Keratinocyte (primary cell): Measurements from ENCODE around the gene KASH5. TPM values are rescaled to one million over a fixed set of nuclear protein-coding genes. Genes with fewer than 3 reads are reported as not detected.

ENCODE experiments used
- DNase-seq: peaks from one replicate; pipeline ENCODE4 v3.0.0-alpha.2; 2011; ENCODE audit warnings: low read depth, missing footprints, low spot score
- FAIRE-seq: peaks from 2 replicates; lab custom pipeline; 2011; peaks lifted over from hg19 to GRCh38; lab: Jason Lieb, UNC
- H2AFZ ChIP-seq: 2 replicates; pipeline ENCODE4 v1.6.0; 2012; ENCODE audit warnings: low read length, control low read depth, inconsistent platforms; ENCODE audit not compliant: control insufficient read depth
- H3K27ac ChIP-seq: 2 replicates; pipeline ENCODE4 v1.5.1; 2011; ENCODE audit warnings: low read length; ENCODE audit not compliant: control insufficient read depth, insufficient read depth
- H3K27me3 ChIP-seq: 3 replicates; pipeline ENCODE4 v1.6.0; 2011; ENCODE audit warnings: low read length; ENCODE audit not compliant: control insufficient read depth, insufficient read depth; ENCODE audit errors: extremely low read depth
- H3K36me3 ChIP-seq, 2 experiments: 2 replicates in 1 of 2; 3 replicates in 1 of 2; pipeline ENCODE4 v1.5.1; 2011; ENCODE audit warnings: low read length in 2 of 2, mild to moderate bottlenecking in 1 of 2; ENCODE audit not compliant: control insufficient read depth in 2 of 2, insufficient read depth in 2 of 2; ENCODE audit errors: extremely low read depth in 1 of 2
- H3K4me1 ChIP-seq: 3 replicates; pipeline ENCODE4 v1.5.1; 2011; ENCODE audit warnings: low read length; ENCODE audit not compliant: control insufficient read depth, insufficient read depth; ENCODE audit errors: extremely low read depth
- H3K4me2 ChIP-seq: 3 replicates; pipeline ENCODE4 v1.6.0; 2011; ENCODE audit warnings: low read depth, low read length; ENCODE audit not compliant: control insufficient read depth, insufficient read depth; ENCODE audit errors: extremely low read depth
- H3K4me3 ChIP-seq, 3 experiments: fragments of 200-600 bp in 1 of 3; sonication (generic) in 1 of 3; 2 replicates in 2 of 3; 3 replicates in 1 of 3; pipeline ENCODE4 v1.5.1; 2011 to 2016; ENCODE audit warnings: low read length in 3 of 3, mild to moderate bottlenecking in 3 of 3, control low read depth in 2 of 3, inconsistent platforms in 1 of 3, low read depth in 1 of 3, mixed read lengths in 1 of 3, mixed run types in 1 of 3, moderate library complexity in 1 of 3; ENCODE audit not compliant: control insufficient read depth in 2 of 3, insufficient read depth in 2 of 3; ENCODE audit errors: extremely low read depth in 1 of 3
- H3K79me2 ChIP-seq: 2 replicates; pipeline ENCODE4 v1.6.0; 2012; ENCODE audit warnings: low read length; ENCODE audit not compliant: control insufficient read depth, insufficient read depth
- H3K9ac ChIP-seq: 3 replicates; pipeline ENCODE4 v1.6.0; 2011; ENCODE audit warnings: low read length; ENCODE audit not compliant: control insufficient read depth, insufficient read depth; ENCODE audit errors: extremely low read depth
- H3K9me1 ChIP-seq: 3 replicates; pipeline ENCODE4 v1.6.0; 2011; ENCODE audit warnings: low read length; ENCODE audit not compliant: control insufficient read depth, insufficient read depth; ENCODE audit errors: extremely low read depth
- H3K9me3 ChIP-seq: 2 replicates; pipeline ENCODE4 v1.5.1; 2012; ENCODE audit warnings: low read depth, low read length; ENCODE audit not compliant: control insufficient read depth
- H4K20me1 ChIP-seq: 3 replicates; pipeline ENCODE4 v1.6.0; 2011; ENCODE audit warnings: low read length; ENCODE audit not compliant: control insufficient read depth, insufficient read depth; ENCODE audit errors: extremely low read depth
- CTCF ChIP-seq, 3 experiments: IDR thresholded peaks in 1 of 3; conservative IDR thresholded peaks in 1 of 3; optimal IDR thresholded peaks in 1 of 3; 2 replicates in 2 of 3; 3 replicates in 1 of 3; pipeline versions ENCODE3 to v1.5.1; 2011; ENCODE audit warnings: low read length in 3 of 3, mild to moderate bottlenecking in 3 of 3, moderate library complexity in 2 of 3, control low read depth in 1 of 3, inconsistent platforms in 1 of 3; ENCODE audit not compliant: insufficient read depth in 2 of 3; ENCODE audit errors: extremely low read depth in 1 of 3
- EZH2 ChIP-seq: IDR thresholded peaks from one replicate; pipeline ENCODE4 v1.6.1; 2012; ENCODE audit warnings: inconsistent platforms, mild to moderate bottlenecking, low read length, moderate library complexity
- dilution Hi-C: fragments of 300-500 bp; cut with MboI; formaldehyde crosslinking; loops from one replicate; pipeline ENCODE4 v1.7.0; 2020; ENCODE audit warnings: low sequenced_read_pairs; ENCODE audit not compliant: extremely low pct_ligation_motif_present
- polyA plus RNA-seq, 5 experiments: library from polyadenylated mRNA; depleted of rRNA in 3 of 5; stranded (reverse) in 3 of 5; stranded (forward) in 1 of 5; unstranded in 1 of 5; fragments of >200 nt; gene quantifications; 1 replicate in 1 of 5; 2 replicates in 3 of 5; 3 replicates in 1 of 5; pipeline versions ENCODE4 v1.2.1 to v1.2.3, GENCODE V29; 2011 to 2012; ENCODE audit warnings: missing spikeins in 2 of 5, low read depth in 1 of 5, low replicate concordance in 1 of 5

The KASH5 gene
- polyA plus RNA-seq, 1 donor (not counting 4 experiments of a cell fraction or from before 2014, with no cell fraction given) = not detected

GRCh38 chr19:49390131-49390928, 2.3 kb downstream of the KASH5 start:
- Histone ChIP-seq H3K9me3 (no peaks in the 10 kb centered on the region), H3K36me3 (no peaks in the 10 kb centered on the region), H3K27me3 (peaks cover 11% of the 10 kb centered on the region), H4K20me1 (no peaks in the 10 kb centered on the region), H3K9me1 (no peaks in the 10 kb centered on the region), H3K4me2 (no peak overlapping the region), H3K4me3 (no peak overlapping the region), H3K79me2 (no peaks in the 10 kb centered on the region), H2AFZ (no peak overlapping the region), H3K9ac (no peak overlapping the region), H3K4me1 (no peaks in the 10 kb centered on the region), H3K27ac (no peak overlapping the region)
- no peak for TF ChIP-seq EZH2
- DNase-seq = no peak
- dilution Hi-C loops = no loop called here
- no peak for FAIRE-seq

GRCh38 chr19:49390929-49391359, 2.9 kb downstream of the KASH5 start:
- no peak overlapping the region for H3K9ac ChIP-seq

More at GRCh38 chr19:49390929-49391359, 2.9 kb downstream of the KASH5 start:
- Histone ChIP-seq H3K4me3 (no peak overlapping the region), H3K9me3 (no peaks in the 10 kb centered on the region), H2AFZ (no peak overlapping the region), H3K27ac (no peak overlapping the region), H3K4me1 (peaks cover 2% of the 10 kb centered on the region), H3K79me2 (no peaks in the 10 kb centered on the region), H3K36me3 (no peaks in the 10 kb centered on the region), H3K9me1 (no peaks in the 10 kb centered on the region), H3K27me3 (peaks cover 11% of the 10 kb centered on the region), H4K20me1 (no peaks in the 10 kb centered on the region), H3K4me2 (no peak overlapping the region)
- FAIRE-seq = no peak
- no peak for TF ChIP-seq EZH2
- no peak for TF ChIP-seq CTCF (optimal IDR thresholded peaks at IDR 0.05 in 1 of 3, IDR thresholded peaks at IDR 0.05 in 1 of 3, conservative IDR thresholded peaks at IDR 0.05 in 1 of 3; ENCODE audit: extremely low read depth in 1 of 3, insufficient read depth in 2 of 3, low read length in 3 of 3)
- no peak for DNase-seq
- dilution Hi-C loops = no loop called here
